NCI-H2227 treated with DMSO at 0.1 percent for 48 hours (cell line): ENCODE results near the gene NTN1.

Experiments used
- DNase-seq: peaks from one replicate; lab custom pipeline; 2025; lab: John Stamatoyannopoulos, UW

NTN1 gene

GRCh38 chr17:9218064-9218635 lies 196.8 kb downstream of the NTN1 start:
- DNase-seq, result no peak

GRCh38 chr17:9218911-9219310 lies 197.6 kb downstream of the NTN1 start:
- DNase-seq, result no peak

DNA sequence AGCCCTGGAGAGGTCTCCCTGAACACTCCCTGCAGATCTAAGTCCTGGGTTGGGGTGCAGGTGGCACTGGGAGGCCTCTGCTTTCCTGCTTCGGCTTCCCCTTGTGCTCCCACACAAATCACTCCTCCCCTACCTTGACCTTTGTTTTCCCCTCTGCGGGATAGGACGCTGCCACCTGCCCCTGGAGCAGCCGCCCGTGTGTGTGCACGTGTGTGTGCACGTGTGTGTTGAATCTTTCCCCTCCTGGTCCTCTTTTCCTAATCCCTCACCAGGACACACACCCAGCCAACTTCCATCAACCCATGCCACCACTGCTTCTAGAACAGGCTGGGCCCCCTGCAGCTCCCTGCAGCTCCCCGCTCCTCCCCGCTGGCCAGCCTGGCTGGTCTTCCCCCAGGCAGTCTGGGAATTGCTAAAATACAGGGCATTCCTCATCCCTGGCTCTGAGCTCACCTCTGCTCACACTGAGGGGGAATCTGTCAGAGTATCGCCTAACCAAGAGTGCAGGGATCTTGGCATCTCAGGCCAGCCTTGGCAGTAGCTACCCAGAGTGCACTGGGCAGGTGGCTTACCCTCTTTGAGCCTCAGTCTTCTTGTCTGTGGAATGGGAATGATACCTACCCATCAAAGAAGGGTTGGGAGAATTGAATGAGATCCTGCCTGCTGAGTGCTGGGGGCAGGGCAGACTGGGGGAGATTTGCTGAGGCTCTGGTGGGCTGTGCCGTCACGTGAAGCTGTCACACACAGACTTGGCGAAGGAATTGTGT lies 198.5 kb downstream of the NTN1 start:
- no peak for DNase-seq

- DNase-seq, result no peak
Measured at GRCh38 chr17:9220398-9221146, 199.3 kb downstream of the NTN1 start.

DNA sequence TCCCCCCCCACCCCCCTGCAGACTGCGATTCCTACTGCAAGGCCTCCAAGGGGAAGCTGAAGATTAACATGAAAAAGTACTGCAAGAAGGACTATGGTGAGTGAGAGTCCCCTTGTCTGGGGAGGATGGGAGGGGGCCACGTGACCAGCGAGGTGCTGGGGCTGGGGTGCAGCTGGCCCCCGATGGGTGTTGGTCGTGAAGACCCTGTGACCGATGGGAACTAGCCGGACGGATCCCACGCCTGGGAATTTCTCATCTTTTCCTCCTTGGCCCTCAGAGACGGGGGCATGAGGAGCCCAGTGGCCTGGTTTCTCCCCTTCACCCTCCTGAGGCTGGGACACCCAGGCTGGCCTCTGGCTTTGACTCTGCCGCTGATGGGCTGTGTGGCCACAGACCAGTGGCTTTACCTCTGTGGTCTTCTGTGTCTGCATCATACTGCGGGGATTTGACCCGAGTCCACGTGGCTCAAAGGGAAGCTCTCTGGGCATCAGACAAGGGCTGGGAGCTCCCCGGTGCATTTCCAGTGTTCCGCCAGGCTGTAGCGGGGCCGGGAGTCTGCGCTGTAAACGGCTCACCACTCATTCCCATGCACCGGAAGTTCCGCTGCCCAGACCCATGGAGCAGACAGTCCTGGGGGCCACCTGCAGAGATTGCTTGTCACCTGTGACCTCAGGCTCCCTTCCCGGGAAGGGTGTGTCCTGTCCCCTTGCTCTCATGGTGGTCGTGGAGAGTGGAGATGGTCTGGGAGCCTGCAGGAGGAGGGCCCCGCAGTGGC lies 200.0 kb downstream of the NTN1 start:
- no peak for DNase-seq

- DNase-seq, result no peak
Measured at GRCh38 chr17:9221922-9222180, 200.5 kb downstream of the NTN1 start.

DNA sequence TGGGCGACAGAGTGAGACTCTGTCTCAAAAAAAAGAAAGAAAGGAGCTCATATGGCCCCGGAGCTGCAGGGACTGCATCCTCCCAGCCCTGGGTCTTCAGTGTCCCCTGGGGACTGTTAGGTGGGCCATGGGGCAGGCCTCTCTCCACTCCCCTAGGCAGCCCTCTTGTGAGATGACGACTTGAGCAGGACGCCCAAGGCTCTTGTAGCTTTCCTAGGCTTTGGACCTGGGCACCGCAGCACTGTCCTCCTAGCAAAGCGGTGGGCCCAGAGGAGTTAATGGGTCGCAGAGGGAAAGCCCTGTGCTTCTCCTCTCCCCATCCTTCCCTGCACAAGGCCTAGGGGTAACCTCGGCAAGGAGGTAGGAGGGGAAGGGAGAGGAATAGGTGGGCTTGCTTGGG lies 202.2 kb downstream of the NTN1 start:
- DNase-seq, result no peak

DNA sequence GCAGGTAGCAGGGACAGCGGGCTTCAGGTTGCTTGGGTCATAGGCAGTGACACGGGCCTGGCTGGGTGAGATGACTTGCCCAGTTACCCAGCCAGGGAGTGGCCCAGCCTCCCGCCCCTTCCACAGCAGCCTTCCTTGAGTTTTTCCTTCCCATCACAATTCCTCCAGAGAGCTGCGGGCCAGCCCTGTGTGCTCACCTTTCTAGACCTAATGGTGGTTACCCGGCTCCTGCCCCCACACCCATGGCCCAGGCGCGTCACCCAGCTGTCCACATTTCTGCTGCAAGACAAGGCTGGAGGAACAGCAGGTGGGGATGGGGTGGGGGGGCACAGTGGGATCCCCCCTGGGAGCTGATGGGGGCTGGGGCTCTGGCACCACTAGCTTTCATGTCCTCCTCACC lies 203.2 kb downstream of the NTN1 start:
- DNase-seq, result no peak

DNA sequence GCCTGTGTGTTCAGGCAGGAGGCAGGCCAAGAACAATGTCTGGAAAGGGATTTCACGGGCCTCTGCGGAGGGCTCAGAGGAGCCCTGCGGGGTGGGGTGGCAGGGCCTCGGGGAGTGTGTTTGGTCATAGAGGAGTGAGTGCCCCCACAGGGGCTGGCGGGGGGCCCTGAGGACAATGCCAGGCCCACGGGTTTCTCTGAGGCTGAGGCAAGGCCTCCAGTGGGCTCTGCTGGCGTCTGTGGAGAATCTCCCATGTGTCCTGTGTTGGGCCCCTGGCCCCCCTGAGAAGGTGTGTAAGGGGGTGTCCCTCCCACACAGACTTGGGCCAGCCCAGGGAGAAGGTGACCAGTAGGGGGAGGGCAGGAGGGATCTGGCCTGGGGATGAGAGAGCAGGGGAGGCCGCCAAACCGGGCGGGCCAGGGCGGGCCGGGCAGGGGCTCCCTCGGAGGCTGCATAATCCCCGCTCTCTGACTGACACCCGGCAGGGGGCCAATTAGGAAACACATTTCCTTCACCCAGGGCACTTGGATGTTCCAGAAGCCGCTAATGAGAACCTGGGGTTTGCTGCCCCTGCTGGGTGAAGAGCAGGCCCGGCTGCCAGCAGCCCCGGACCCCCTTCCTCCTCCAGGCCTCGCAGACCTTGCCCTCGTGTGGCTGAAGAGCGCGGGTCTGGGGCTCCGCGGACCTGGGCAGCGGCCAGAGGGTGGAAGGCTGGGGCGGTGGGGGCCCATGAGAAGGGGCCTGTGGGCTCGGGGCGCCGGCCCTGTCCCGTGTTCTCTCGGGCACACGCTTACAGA lies 204.2 kb downstream of the NTN1 start:
- DNase-seq, result no peak

DNA sequence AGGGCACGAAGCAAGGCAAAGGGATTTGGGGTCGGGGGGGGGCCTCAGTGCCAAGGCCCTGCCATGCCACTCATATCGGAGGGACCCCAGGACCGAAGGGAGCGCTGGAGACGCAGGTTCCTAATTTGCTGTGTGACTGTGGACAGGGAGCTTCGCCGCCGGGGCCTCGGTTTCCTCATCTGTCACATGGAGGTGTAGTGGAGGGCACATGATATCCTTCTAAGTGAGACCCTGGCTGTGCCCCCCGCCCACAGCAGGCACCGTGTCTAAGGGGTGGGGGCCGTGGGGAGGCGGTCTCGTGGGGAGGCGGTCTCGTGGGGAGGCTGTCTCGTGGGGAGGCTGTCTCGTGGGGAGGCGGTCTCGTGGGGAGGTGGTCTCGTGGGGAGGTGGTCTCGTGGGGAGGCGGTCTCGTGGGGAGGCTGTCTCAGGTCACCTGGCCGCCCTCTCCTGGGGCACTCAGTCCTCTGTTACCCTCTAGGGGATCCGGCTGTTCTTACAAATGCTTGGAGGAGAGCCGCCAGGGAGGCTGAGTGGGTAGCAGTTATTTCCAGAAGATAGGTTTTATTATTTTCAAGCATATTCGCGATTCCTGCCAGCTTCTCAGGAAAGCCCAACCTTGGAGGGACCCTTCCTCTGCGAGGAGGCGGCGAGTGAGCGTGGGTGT lies 205.0 kb downstream of the NTN1 start:
- no peak for DNase-seq

DNA sequence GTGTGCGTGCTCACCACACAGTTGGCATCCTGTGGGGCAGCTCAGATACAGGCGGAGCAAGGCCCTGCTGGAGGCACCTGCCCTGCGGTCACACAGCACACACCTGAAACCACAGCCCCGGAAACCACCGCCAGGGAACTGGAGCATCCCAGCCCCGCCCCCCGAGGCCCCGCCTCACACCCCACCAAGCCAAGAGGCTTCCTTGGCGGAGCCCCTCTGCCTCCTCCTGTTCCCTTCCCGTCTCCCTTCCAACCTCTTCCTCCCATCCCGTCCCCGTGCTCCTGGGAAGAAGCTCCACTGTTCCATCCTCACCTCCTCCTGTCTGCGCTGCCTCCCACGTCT lies 205.5 kb downstream of the NTN1 start:
- DNase-seq, result no peak

DNA sequence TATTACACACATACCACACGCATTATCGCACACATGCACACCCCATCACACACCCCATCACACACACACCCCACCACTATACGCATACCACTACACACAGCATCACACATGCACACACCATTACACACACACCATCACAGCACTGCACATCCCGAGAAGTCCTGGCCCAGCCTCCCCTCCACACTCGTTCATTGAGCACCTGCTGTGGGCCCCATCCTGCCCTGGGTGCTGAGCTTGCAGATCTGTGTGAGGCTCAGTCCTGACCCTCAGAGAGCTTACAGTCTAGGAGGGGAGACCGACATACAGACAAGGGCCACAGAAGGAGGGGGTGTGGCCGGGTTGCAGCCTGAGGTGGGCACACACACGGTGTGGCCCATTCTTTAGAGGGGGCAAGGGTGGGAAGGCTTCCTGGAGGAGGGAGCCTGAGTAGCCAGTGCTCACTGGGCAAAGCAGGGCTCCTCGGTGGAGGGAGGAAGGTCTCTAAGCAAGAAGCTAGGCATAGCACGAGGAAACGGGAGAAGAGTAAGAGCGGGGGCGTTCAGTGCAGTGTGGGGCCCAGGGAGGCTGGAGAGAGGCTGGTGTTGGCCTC lies 206.6 kb downstream of the NTN1 start:
- no peak for DNase-seq

DNA sequence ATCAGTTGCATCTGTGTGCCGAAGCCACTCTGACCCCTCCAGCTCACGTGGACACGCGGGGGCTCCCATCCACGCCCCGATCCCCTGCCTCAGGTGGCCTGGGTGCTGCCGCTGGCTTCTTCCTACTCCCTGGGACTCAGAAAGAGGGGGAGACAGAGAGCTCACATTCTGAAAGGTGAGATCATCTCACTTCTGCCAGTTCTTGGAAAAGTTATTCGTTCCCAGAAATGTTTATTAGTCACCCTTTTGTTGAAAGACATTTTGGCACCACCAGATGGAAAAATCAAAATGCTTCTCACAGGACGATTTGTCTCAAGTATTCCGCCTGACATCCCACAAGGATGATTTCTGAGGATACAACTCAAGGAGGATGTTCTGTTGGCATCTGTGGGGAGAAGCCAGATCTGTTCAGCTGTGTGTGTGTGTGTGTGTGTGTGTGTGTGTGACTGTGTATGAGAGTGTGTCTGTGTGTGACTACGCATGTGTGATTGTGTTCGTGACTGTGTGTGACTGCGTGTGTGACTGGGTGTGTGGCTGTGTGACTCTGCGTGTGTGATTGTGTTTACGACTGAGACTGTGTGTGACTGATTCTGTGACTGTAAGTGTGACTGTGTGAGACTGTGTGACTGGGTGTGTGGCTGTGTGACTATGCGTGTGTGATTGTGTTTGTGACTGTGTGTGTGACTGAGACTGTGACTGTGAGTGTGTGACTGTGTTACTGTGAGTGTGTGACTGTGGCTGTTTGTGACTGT lies 207.3 kb downstream of the NTN1 start:
- no peak for DNase-seq

DNA sequence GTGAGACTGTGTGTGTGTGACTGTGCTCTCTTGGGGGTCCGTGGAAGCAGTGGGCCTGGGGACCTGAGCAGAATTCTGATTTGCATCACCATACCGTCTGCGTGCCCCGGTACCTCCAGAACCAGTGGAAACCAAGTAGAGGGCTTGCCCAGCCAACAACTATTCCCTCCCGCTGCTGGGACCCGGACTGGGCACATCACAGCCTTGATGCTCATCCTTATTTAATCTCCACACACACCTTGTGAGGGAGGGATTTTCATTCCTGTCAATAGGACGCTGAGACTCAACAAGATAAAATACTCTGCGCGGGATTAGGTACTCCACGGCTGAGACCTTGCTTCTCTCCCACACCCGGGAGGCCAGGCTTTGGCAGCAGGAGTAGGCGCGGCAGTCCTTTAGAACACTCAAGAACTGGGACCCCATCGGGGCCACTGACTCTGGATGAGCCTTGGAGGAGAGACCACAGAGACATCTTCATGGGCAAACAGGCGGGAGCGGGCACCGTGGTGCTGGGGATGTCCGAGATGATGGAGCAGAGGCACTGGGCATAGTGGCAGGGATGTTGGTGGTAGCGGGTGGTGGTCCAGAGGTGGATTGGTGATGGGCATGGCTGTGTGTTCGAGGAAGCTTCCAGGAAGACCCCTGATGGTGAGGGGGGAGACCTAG lies 208.0 kb downstream of the NTN1 start:
- no peak for DNase-seq

GRCh38 chr17:9229826-9230201 lies 208.5 kb downstream of the NTN1 start:
- no peak for DNase-seq

DNA sequence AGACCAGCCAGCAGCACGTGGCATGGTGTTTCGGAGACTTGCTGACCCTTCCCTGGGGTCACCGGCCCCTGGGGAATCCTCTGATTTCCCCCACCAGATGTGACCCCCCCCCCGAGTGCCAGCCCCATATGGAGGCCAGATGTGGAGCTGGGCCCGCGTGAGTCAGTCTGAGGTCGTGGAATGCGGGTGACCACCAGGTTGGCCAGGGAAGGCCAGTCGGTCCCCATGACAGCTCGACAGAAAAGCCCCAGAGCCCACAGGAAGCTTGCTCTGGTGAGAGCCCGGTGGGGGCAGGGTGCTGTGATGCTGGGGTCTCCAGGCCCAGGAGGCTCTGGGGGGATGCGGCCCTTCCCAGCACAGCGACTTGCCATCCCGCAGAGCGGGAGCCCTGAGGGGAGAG lies 209.0 kb downstream of the NTN1 start:
- DNase-seq, result no peak

DNA sequence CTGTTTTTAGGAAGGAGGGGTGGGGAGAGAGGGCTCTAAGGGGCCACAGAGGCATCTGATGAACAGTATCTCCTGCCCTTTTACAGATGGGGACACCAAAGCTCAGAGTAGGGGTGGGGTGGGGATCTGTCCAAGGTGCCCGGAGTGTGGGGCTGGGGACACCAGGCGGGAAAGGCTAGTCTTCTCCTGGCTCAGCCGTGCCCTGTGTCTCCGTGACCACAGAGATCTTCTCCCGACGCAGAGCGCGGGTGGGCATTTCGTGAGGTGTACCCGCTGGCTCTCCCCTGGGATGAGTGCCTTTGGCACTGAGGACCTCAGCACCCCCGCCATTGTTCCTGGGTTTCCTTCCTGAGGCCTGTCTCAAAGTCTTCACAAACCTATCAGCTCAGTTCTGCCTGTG lies 209.6 kb downstream of the NTN1 start:
- no peak for DNase-seq

- no peak for DNase-seq
Measured at GRCh38 chr17:9231449-9232154, 210.3 kb downstream of the NTN1 start.

GRCh38 chr17:9232155-9232475 lies 210.8 kb downstream of the NTN1 start:
- DNase-seq, result no peak
